Islet precursor cell (in vitro differentiated cells): ENCODE data around the gene EXD3.

ENCODE experiments used
- DNase-seq: peaks from one replicate; pipeline ENCODE4 v3.0.0-alpha.2; 2018

EXD3 gene

GRCh38 chr9:137265496-137266161 is 157.3 kb downstream of the EXD3 start:
- peak; percentile 48 for DNase-seq

- DNase-seq = no peak
Observed at GRCh38 chr9:137264067-137264466, 158.9 kb downstream of the EXD3 start.

- DNase-seq = no peak
Observed at GRCh38 chr9:137263506-137263905, 159.5 kb downstream of the EXD3 start.

- DNase-seq = no peak
Observed at GRCh38 chr9:137262909-137263285, 160.1 kb downstream of the EXD3 start.

- peak; percentile 69 for DNase-seq
Observed at GRCh38 chr9:137262173-137262908, 160.6 kb downstream of the EXD3 start.
